Mucosa of gallbladder (tissue), 1 donor: ENCODE data around the gene SORL1. TPM values are rescaled to one million over a fixed set of nuclear protein-coding genes. Genes with fewer than 3 reads are reported as not detected.

Experiments
- DNase-seq: peaks from one replicate; pipeline ENCODE4 v3.0.0-alpha.2; 2020; ENCODE audit warnings: low spot score
- total RNA-seq: library from RNA; stranded (reverse); gene quantifications from one replicate; pipeline ENCODE4 v1.2.1, GENCODE V29; 2021
- donor health status: DM: no; HTN: no; CAD: no.

The SORL1 gene
- total RNA-seq, 1 donor from 2014 or later = 71.3 TPM

DNA sequence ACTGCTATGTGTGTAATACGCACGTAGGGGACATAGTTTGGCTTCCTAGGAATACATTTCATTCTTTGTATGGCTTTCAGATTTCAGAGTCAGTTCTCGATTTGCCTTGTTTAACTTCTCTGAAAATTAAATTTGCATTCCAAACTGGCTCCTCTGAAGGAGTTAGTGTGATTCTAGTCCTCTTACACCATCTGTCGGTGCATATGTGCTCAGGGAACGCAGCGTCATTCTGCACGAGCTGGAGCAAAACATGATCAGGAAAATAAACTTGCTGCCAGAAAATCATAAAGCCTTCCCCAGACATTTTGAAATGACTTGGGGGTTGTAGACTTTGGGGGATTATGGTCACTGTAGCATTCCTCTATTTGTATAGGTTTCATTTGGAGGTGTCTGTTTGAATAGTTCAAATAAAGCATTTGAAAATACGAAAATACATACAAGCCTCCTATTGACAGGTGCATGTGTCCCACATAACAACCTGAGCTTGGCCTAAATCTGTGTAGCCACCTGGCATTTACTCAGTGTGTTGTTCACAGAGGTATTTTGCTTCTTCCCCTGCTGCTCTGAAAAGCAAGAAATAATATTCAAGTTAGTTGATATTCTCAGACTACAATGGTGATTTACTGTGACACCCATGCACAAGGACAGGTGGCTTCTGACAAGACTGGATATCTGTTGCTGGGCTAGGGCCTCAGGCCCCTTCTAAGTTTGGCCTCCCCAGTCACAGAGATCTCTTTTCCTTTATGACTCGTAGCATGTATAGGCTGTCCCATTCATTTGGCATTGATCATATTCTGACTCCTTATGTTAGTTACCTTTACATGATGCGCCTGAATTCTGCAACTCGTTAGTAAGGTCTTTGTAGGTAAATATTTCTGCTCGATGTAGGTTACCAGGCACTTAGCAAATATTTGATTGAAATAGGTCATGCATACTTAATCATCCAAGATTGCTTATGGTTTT lies 82.3 kb downstream of the SORL1 start:
- DNase-seq = no peak

DNA sequence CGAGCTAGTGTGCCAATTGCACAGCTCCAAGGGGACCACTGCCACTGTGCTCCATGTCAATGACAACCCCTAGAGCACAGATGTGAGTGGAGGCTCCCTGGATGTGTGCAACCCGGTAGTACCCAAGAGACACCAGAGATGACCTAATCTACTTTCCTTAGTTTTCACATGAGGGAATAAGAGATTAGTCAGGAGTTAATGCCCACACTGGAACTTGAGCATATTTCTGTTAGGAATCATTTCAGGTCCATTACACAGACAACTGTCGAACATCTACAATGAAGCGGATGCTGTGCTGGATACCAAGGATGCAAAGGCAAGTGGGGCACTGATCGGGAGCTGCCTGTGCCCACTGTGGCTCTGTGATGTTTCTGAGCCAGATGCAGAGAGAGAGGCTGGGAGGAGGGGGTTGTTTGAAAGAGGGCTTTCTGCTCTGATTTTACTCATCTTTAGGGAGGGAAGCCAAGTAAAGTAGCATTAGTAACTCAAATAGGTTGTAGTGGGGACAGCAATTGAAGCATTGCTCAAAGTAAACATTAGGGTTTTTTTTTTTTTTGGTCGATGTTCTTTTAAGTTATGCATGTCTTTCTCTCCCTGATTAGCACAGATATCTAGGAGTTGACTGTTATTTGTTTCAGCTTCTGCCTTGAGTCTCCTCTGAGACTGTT lies 83.1 kb downstream of the SORL1 start:
- DNase-seq = no peak

DNA sequence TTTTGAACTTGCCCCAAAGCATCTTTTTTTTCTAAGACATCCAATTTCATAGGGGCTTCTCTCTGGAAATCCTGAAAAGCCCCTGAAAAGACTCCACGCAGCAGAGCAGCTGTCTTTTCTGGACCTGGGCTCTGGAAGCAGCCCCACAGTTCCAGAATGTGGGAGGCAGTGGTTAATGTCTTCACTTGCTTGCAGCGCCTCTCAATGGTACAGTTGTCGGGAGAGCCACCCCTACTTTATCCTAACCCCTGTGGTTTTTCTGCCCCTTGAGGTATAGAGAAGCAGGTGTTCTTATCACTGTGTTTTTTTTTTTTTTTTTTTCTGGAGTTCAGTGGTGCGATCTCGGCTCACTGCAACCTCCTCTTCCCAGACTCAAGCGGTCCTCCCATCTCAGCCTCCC lies 84.0 kb downstream of the SORL1 start:
- no peak for DNase-seq

DNA sequence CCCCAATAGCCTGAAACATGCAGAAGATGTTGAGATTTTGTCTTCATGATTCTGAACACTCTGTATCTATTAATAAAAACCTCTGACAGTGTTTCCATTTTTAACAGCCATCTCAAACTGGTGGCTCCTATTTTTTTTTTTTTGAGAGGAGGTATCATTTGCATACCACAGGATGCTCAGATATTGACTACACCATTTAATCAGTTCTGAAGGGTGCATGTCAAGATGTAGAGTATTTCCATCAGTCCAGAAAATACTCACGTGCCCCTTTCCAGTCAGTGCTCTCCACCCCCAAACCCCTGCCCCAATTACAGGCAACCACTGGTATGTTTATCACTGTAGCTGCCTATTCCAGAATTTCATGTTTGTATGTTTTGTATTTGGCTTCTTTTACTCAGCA lies 85.9 kb downstream of the SORL1 start:
- DNase-seq = no peak

- no peak for DNase-seq
These were observed 86.9 kb downstream of the SORL1 start for GRCh38 chr11:121539000-121539399.

GRCh38 chr11:121540627-121541026 lies 88.5 kb downstream of the SORL1 start:
- no peak for DNase-seq

DNA sequence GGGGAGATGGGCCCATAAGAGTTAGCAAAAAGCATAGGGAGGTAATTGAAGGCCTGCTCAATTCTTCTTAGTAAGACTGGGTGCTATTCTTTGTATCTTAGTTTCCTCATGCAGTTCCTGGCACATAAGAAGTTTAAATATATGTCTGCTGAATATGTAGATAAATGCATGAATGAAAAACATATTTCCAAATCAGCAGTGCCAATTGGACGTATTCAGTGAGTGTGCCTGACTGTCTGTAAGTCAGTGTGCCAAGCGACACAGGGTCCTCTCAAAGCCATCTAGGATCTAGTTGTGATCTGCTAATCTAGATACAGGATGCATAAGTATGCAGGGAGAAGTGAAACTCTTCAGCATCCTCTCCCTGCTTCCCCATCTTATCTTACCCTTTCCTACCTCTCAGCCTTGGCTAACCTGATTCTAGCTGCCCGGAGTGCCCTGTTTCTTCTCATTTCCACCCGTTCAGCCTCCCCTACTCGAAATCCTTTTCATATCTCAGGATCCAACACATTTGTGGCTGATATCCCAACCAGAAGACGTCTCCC lies 91.8 kb downstream of the SORL1 start:
- DNase-seq = no peak

DNA sequence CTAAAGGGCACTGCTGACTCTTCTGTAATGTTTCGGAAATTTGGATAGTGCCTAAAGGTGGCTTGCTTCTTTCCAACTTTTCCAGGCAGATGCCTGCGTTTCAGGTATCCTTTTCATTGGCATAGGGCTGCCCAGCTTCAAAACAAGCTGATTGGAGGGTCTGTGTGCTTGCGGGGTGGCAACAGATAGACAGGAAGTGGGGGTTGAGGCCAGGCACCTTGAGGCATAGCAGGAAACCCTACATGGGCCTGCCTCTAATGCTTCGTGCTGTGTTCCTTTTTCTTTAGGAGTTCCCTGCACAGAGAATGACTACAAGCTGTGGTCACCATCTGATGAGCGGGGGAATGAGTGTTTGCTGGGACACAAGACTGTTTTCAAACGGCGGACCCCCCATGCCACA lies 92.8 kb downstream of the SORL1 start:
- DNase-seq = no peak

- no peak for DNase-seq
These were observed 95.5 kb downstream of the SORL1 start for GRCh38 chr11:121547574-121547973.

GRCh38 chr11:121550247-121551030 lies 98.3 kb downstream of the SORL1 start:
- no peak for DNase-seq

DNA sequence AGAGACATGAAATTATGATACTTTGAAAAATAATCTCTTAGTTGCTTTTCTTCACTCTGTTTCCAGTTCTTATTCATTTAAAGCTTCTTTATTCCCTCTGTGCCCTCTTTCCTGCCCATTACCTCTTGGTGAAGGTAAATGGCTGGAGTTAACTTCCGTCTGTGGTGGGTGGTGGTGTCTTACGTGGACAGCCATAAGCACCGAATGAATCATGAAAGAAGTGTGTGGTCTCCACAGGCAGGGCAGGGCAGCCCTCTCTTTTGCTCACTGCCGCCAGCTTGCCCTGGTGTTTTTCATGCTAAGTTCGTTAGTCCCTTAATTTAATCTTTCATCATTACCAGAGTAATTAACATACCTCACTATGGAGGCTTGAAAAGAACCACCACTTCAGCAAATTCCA lies 99.3 kb downstream of the SORL1 start:
- no peak for DNase-seq

DNA sequence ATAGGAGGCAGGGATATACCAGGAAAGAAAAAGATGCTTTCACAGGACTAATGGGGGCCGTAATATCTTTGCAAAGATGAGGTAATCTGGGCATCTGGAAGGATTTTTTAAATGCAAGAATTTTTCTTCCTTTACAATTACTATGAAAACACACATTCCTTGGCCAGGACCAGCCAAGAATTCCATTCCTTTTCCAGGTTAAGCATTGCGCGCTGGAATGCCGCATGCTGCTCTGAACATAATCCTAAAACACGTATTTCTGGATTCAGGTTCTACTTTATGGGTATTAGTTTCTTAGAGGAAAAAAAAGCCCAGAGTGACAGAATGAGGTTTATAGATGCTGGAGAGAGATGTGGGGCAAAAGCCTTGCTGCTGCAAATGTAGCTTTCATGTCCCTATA lies 100.0 kb downstream of the SORL1 start:
- DNase-seq = no peak

DNA sequence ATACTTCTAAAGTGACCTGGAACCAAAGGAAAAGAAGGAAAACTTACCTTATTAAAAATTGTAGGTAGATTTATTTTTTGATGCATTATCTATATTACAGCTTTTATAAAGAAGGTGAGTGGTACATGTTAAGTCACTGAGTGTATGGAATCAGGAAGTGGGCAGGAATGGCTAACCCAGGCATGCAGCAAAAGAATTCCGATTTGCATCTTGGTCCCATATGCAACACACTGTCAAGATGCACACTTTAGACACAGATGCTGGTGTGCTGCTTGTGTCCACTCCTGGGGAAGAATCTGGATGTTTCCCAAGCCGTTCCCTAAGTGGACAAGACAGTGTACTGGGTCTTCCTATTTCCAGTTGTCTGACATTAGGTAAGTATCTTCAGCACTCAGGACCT lies 100.5 kb downstream of the SORL1 start:
- DNase-seq = no peak

- no peak for DNase-seq
These were observed 101.3 kb downstream of the SORL1 start for GRCh38 chr11:121553389-121553788.

DNA sequence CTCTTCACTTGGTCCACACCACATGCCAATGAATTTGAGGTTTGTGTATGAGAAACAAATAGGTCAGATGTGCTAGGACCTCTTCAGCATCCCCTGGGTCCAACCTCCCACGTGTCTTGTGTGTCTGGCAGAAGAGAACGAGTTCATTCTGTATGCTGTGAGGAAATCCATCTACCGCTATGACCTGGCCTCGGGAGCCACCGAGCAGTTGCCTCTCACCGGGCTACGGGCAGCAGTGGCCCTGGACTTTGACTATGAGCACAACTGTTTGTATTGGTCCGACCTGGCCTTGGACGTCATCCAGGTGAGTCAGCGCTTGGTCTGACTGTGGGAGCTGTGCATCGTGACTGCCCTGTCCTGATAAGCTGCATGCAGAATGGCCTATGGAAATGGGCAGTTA lies 101.7 kb downstream of the SORL1 start:
- peak; percentile 90 for DNase-seq

DNA sequence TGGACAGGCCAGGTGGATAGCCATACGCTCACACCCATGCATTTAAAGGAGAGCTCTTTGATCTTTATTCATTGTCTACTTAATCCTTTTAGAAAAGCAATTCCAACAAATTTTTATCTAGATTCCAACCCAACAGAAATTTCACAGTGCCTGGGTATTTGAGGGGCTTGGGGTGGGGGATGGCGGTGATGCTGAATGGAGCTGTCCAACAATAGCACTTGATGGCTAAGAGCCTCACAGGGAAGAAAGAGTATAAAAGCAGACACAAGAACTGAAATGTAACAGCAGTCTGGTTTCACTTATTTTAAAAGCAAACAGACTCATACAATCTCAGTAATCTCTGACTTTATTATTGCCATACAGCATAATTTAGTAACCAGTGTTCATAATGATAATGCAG lies 102.4 kb downstream of the SORL1 start:
- no peak for DNase-seq

DNA sequence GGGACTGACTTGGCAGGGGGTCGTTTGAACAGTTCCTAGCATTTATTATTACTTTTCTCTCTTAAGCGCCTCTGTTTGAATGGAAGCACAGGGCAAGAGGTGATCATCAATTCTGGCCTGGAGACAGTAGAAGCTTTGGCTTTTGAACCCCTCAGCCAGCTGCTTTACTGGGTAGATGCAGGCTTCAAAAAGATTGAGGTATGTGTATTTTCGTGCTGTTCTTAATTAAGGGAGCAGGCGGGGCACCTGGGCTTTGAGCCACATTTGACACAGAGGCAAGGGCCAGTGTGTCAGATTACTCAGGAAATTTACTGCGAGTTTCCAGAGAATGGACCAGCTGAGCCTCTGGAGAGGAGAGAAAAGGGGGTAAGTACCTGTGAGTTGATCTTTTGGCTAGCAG lies 103.0 kb downstream of the SORL1 start:
- no peak for DNase-seq

DNA sequence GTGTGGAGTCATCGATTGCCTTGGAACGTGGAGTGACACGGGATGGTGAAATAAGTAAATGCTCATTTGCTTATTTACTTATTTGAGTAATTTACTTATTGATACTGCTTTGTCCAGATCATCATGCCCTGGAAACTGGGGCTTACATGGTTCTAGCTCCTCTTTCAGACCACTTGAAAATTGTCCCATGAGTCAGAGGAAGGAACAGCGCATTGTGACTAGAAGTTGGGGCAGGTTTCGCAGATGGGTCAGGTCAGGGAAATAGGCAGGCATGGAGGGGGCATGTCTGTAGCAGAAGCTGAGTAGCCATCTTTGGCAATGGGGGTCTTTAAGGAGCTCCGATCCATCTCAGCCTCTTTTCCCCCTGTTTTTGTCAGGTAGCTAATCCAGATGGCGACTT lies 104.8 kb downstream of the SORL1 start:
- DNase-seq = no peak

DNA sequence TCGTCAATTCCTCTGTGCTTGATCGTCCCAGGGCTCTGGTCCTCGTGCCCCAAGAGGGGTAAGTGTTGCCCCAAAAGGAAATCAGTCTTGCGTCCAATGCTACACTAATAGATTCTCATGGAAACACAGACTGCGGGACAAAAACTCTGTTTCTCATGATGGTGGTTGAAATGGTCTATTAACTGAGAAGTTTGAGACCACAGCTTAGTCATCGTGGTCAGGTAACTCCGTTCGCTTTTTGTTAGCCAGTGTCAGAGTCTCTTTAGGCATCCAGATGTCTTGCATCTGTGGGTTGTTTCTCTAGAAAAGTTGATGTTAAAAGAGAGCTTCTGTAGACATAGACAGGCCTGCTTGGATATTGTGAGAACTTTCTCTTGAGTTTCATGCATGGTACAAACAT lies 105.2 kb downstream of the SORL1 start:
- DNase-seq = no peak

- no peak for DNase-seq
These were observed 107.6 kb downstream of the SORL1 start for GRCh38 chr11:121559606-121560200.

- DNase-seq = no peak
These were observed 108.1 kb downstream of the SORL1 start for GRCh38 chr11:121560236-121560635.

- DNase-seq = no peak
These were observed 109.1 kb downstream of the SORL1 start for GRCh38 chr11:121561240-121561639.
